Endothelial cell of umbilical vein (primary cell): ENCODE data around the gene CD300C. TPM values are rescaled to one million over a fixed set of nuclear protein-coding genes. Genes with fewer than 3 reads are reported as not detected.

Experiments used
- BruUV-seq: library from RNA; stranded (reverse); fragments of 400-500 nt; replicated peaks from 2 replicates; lab custom pipeline; 2021; lab: Mats Ljungman, UMichigan
- CTCF ChIA-PET: fragments of 300-600, 350-600 bp; sonication (Branson Sonifier 250); formaldehyde crosslinking; loops from one replicate; lab custom pipeline; 2021; ENCODE audit warnings: antibody characterized with exemption, inconsistent platforms; lab: Charles Lee
- POLR2A ChIA-PET: fragments of 300-600, 350-600 bp; sonication (Branson Sonifier 250); formaldehyde crosslinking; loops from one replicate; lab custom pipeline; 2021; ENCODE audit warnings: antibody characterized with exemption, inconsistent platforms; lab: Charles Lee
- DNase-seq: peaks from one replicate; pipeline ENCODE4 v3.0.0-alpha.2; 2011; ENCODE audit warnings: low read depth, low spot score
- FAIRE-seq: peaks from 2 replicates; lab custom pipeline; 2011; peaks lifted over from hg19 to GRCh38; lab: Jason Lieb, UNC
- H2AFZ ChIP-seq: 2 replicates; pipeline ENCODE4 v1.6.0; 2012; ENCODE audit warnings: low read depth, low read length, control low read depth, inconsistent platforms
- H3K27ac ChIP-seq: 2 replicates; pipeline ENCODE4 v1.5.1; 2011; ENCODE audit warnings: low read depth, mild to moderate bottlenecking, control low read depth, low read length, moderate library complexity; ENCODE audit not compliant: insufficient read depth
- H3K27me3 ChIP-seq, 2 experiments: 2 replicates each; pipeline versions ENCODE4 v1.6.0 to v1.6.1; 2011; ENCODE audit warnings: low read length in 2 of 2, mixed read lengths in 1 of 2; ENCODE audit not compliant: control insufficient read depth in 2 of 2, insufficient read depth in 2 of 2
- H3K36me3 ChIP-seq, 2 experiments: 2 replicates in 1 of 2; 3 replicates in 1 of 2; pipeline ENCODE4 v1.5.1; 2011; ENCODE audit warnings: low read length in 2 of 2, mild to moderate bottlenecking in 1 of 2, moderate library complexity in 1 of 2; ENCODE audit not compliant: control insufficient read depth in 2 of 2, insufficient read depth in 2 of 2; ENCODE audit errors: extremely low read depth in 1 of 2
- H3K4me1 ChIP-seq: 3 replicates; pipeline ENCODE4 v1.5.1; 2011; ENCODE audit warnings: mild to moderate bottlenecking, low read length; ENCODE audit not compliant: control insufficient read depth, insufficient read depth; ENCODE audit errors: extremely low read depth
- H3K4me2 ChIP-seq: 2 replicates; pipeline ENCODE4 v1.6.1; 2011; ENCODE audit warnings: low read length, control low read depth, mixed read lengths; ENCODE audit not compliant: insufficient read depth
- H3K4me3 ChIP-seq, 3 experiments: fragments of 200-600 bp in 1 of 3; sonication (generic), shearing (Covaris generic) in 1 of 3; replicated peaks in 1 of 3; 2 replicates each; pipeline ENCODE4 v1.5.1; 2011 to 2016; ENCODE audit warnings: control low read depth in 3 of 3, low read length in 3 of 3, mild to moderate bottlenecking in 2 of 3, inconsistent platforms in 1 of 3, low read depth in 1 of 3, moderate library complexity in 1 of 3; ENCODE audit not compliant: insufficient read depth in 1 of 3
- H3K79me2 ChIP-seq: 2 replicates; pipeline ENCODE4 v1.6.0; 2012; ENCODE audit warnings: low read length, inconsistent platforms; ENCODE audit not compliant: control insufficient read depth, insufficient read depth
- H3K9ac ChIP-seq: replicated peaks from 2 replicates; pipeline ENCODE3; 2011; ENCODE audit warnings: low read length, control low read depth; ENCODE audit not compliant: insufficient read depth; ENCODE audit errors: extremely low read depth
- H3K9me1 ChIP-seq: replicated peaks from 3 replicates; pipeline ENCODE4 v1.6.0; 2011; ENCODE audit warnings: mild to moderate bottlenecking, low read length; ENCODE audit not compliant: control insufficient read depth, insufficient read depth; ENCODE audit errors: extremely low read depth
- H3K9me3 ChIP-seq: replicated peaks from 2 replicates; pipeline ENCODE4 v1.5.1; 2012; ENCODE audit warnings: low read length, inconsistent platforms; ENCODE audit not compliant: control insufficient read depth, insufficient read depth
- H4K20me1 ChIP-seq: replicated peaks from 2 replicates; pipeline ENCODE3; 2011; ENCODE audit warnings: mild to moderate bottlenecking, low read length; ENCODE audit not compliant: control insufficient read depth, insufficient read depth; ENCODE audit errors: extremely low read depth
- CTCF ChIP-seq, 2 donors: IDR thresholded peaks; 1 replicate in 1 of 2; 2 replicates in 1 of 2; pipeline ENCODE4 v1.5.1; 2011; ENCODE audit warnings: low read length in 2 of 2, mild to moderate bottlenecking in 2 of 2, moderate library complexity in 2 of 2, control low read depth in 1 of 2, inconsistent platforms in 1 of 2, low read depth in 1 of 2; ENCODE audit not compliant: insufficient read depth in 1 of 2; ENCODE audit errors: extremely low read depth in 1 of 2
- EZH2 ChIP-seq: IDR thresholded peaks from 2 replicates; pipeline ENCODE4 v1.6.1; 2012; ENCODE audit warnings: borderline replicate concordance, low read depth, mild to moderate bottlenecking, moderate library complexity, low read length, inconsistent platforms; ENCODE audit not compliant: severe bottlenecking
- FOS ChIP-seq: IDR thresholded peaks from 2 replicates; pipeline ENCODE4 v1.6.1; 2011; ENCODE audit warnings: mild to moderate bottlenecking, low read length, moderate library complexity, borderline replicate concordance; ENCODE audit not compliant: insufficient read depth
- GATA2 ChIP-seq: IDR thresholded peaks from 2 replicates; pipeline ENCODE4 v1.7.0; 2011; ENCODE audit warnings: low read depth, mild to moderate bottlenecking, moderate library complexity, mixed read lengths, low read length; ENCODE audit not compliant: insufficient read length, insufficient read depth
- JUN ChIP-seq: IDR thresholded peaks from 2 replicates; pipeline ENCODE4 v1.6.1; 2011; ENCODE audit warnings: borderline replicate concordance, low read depth; ENCODE audit not compliant: insufficient read length, insufficient read depth
- MAX ChIP-seq: IDR thresholded peaks from 2 replicates; pipeline ENCODE4 v1.6.1; 2011; ENCODE audit not compliant: insufficient read depth, insufficient read length
- MYC ChIP-seq: IDR thresholded peaks from one replicate; pipeline ENCODE4 v1.6.1; 2011; ENCODE audit warnings: mild to moderate bottlenecking, low read depth, low read length
- POLR2A ChIP-seq: IDR thresholded peaks from 2 replicates; pipeline ENCODE4 v1.6.1; 2012; ENCODE audit warnings: low read depth, mild to moderate bottlenecking, control low read depth, low read length
- POLR2AphosphoS5 ChIP-seq: IDR thresholded peaks from 2 replicates; pipeline ENCODE4 v1.6.1; 2012; ENCODE audit warnings: low read depth, mild to moderate bottlenecking, control low read depth, low read length, moderate library complexity; ENCODE audit not compliant: insufficient read depth
- dilution Hi-C: fragments of 300-500 bp; cut with MboI; formaldehyde crosslinking; loops from one replicate; pipeline ENCODE4 v1.15.0; 2019; ENCODE audit warnings: low sequenced_read_pairs; ENCODE audit not compliant: extremely low pct_ligation_motif_present
- intact Hi-C: fragments of 100-400 bp; cut with micrococcal nuclease; formaldehyde crosslinking; loops from one replicate; pipeline ENCODE4 v1.10.0; 2022
- polyA plus RNA-seq, 4 experiments: library from polyadenylated mRNA; depleted of rRNA in 3 of 4; stranded (reverse) in 3 of 4; unstranded in 1 of 4; fragments of >200 nt; gene quantifications; 2 replicates each; pipeline versions ENCODE4 v1.2.1 to v1.2.3, GENCODE V29; 2011 to 2012; ENCODE audit warnings: missing spikeins in 1 of 4
- total RNA-seq: library from RNA; stranded (reverse); gene quantifications from 2 replicates; pipeline ENCODE4 v1.2.3, GENCODE V29; 2021

The CD300C gene
- total and polyA plus RNA-seq, 2 donors (not counting 3 experiments of a cell fraction or from before 2014, with no cell fraction given), result not detected

- FAIRE-seq (no peak), DNase-seq (no peak)
- no peak overlapping the region for H2AFZ ChIP-seq
- H3K27me3 ChIP-seq, result no peaks in the 10 kb centered on the region
- no peaks in the 10 kb centered on the region for H3K9me1 ChIP-seq
- no TSS peak for BruUV-seq
- no peak overlapping the region for H3K4me3 ChIP-seq
- ChIA-PET POLR2A (no interaction called here), CTCF (no interaction called here)
- no peaks in the 10 kb centered on the region for H3K9me3 ChIP-seq
- no peaks in the 10 kb centered on the region for H3K79me2 ChIP-seq
- no peak overlapping the region for H3K27ac ChIP-seq
- dilution Hi-C loops (no loop called here), intact Hi-C loops (no loop called here)
- H3K9ac ChIP-seq, result no peak overlapping the region
- H4K20me1 ChIP-seq, result no peaks in the 10 kb centered on the region
- H3K4me2 ChIP-seq, result no peak overlapping the region
- TF ChIP-seq POLR2AphosphoS5 (no peak), CTCF (IDR thresholded peaks at IDR 0.05; ENCODE audit: extremely low read depth in 1 of 2, insufficient read depth in 1 of 2, low read depth in 1 of 2, low read length in 2 of 2) (no peak), GATA2 (no peak), FOS (no peak), POLR2A (no peak), EZH2 (no peak), JUN (no peak), MAX (no peak), MYC (no peak)
- no peaks in the 10 kb centered on the region for H3K36me3 ChIP-seq
- no peaks in the 10 kb centered on the region for H3K4me1 ChIP-seq
These were observed 9.0 kb upstream of the CD300C start for GRCh38 chr17:74554909-74555308.
